ENCODE measurements around the gene BMERB1.
"Not testable (repeated sequence)": the region's sequence is repeated elsewhere in the genome, so short reads cannot be mapped to it uniquely, and the experiment has no call there.

The BMERB1 gene

DNA sequence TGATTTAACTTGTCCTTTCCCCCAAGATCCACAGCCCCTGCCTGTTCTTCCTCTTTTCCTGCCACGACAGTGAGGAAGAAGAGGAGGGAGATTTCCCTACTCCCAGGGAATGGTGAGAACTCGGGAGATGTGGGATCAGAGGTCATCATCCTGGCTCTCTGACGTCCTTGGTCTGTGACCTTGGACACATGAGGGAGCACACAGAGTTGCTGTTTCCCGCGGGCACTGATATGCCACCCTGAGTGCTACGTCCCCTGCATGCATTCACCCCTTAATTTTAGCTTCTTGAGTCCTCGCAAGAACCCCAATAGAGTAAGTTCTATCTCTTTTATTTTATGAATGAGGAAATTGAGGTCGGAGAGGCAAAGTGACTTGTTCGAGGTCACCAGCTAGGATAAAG, 85.4 kb downstream of the BMERB1 start:
- DNase-seq (ENCODE audit: extremely low read depth in 1 of 2, low read depth in 1 of 2): no peak

- no peak for DNase-seq (ENCODE audit: extremely low read depth in 1 of 2, low read depth in 1 of 2)
These were observed 87.0 kb downstream of the BMERB1 start for GRCh38 chr16:15521390-15521757.

DNA sequence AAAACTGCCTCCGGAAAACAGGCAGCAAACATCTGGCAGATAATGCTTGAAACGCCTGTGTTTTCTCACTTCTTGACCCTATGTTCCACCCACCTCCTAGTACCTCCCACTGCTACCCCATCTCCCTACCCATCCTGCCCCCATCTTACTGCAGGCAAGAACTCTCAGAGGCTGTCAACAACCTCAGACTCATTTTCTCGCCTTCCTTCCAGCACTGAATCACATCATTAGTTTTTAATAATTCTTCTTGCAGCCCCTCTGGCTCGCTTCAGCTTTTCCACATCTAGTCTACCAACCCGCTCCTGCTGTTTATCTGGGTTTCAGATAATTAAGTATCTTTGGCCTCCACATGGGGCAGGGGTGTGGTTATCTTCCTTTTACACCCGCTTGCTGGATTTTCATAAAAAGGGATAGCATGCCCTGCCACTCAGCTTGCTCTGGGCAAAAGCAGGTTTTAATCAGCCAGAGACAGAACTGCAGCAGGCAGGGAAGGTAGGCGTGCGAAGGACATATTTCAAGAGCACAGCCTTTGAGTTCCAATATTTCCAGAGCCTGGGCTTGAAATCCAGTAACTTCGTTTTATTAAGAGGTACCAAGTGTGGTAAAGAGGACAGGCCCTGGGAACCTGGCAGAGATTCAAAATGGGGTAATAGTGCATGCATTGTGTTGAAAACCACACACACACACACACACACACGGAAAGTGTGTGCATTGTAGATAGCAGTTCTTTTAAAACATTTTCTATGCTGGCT, 87.5 kb downstream of the BMERB1 start:
- DNase-seq (ENCODE audit: extremely low read depth in 1 of 2, low read depth in 1 of 2): no peak

DNA sequence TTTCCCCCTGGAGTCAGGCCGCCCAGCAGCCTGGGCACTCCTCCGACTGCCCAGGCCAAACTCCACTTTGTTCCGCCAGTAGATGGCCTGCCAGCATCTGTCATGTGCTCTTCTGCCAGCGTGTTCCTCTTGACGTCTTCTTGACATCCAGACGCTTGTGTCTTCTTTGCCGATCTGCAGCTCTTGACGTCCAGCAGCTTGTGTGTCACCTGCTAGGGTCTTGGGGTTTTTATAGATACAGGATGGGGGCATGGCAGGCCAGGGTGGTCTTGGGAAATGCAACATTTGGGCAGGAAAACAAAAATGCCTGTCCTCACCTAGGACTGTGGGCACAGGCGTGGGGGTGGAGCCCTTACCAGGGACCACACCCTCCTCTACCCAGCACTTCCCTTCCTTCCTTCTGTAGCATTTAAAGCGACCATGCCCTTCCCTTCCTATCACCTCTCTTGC, 88.7 kb downstream of the BMERB1 start:
- no peak for DNase-seq (ENCODE audit: extremely low read depth in 1 of 2, low read depth in 1 of 2)

DNA sequence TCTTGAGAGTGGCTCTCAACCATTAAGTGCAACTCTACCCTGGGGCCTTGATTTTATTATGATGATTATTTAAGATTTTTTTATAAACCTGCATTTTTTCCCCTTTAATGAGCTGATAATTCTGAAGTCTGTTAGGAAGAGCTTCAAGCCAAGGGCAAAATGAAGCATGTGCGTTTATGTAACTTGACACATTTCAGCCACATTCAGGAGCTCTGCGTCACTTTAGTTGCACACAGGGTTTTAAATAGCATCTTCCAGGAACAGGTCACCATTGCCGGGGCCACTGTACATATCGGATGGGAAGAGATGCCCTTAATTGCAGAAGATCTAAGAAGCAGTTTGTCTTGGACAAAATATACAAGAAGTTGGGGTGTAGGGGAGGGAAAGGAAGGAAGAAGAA, 89.6 kb downstream of the BMERB1 start:
- DNase-seq (ENCODE audit: extremely low read depth in 1 of 2, low read depth in 1 of 2): no peak

DNA sequence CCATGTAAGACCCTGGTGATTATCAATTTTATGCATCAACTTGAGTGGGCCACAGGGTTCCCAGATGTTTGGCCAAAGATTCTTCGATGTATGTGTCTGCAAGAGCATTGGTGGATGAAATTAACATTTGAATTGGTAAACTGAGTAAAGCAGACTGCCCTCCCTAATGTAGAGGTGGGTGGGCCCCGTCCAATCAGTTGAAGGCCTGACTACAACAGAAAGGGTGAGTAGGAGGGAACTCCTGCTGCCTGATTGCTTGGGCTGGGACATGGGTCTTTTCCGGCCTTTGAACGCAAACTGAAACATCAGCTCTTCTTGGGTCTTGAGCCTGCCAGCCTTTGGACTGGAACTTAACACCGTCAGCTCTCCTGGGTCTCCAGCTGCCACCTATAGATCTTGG, 90.6 kb downstream of the BMERB1 start:
- DNase-seq (ENCODE audit: extremely low read depth in 1 of 2, low read depth in 1 of 2): no peak

DNA sequence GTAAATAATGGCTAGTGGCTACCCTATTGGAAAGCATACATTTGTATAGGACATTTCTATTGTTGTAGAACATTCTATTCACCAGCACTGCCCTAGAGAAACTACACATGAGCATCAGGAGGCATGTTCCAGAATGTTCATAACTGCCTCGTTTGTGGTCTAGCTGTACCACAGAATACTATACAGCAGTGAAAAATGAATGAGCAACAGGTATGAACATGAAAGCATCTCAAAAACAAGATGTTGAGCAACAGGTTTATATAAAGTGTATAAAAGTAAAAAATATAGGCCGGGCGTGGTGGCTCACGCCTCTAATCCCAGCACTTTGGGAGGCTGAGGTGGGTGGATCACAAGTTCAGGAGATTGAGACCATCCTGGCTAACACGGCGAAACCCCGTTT, 91.7 kb downstream of the BMERB1 start:
- DNase-seq (ENCODE audit: extremely low read depth in 1 of 2, low read depth in 1 of 2): no peak

GRCh38 chr16:15526731-15527130, 92.3 kb downstream of the BMERB1 start:
- no peak for DNase-seq (ENCODE audit: extremely low read depth in 1 of 2, low read depth in 1 of 2)

- DNase-seq (ENCODE audit: extremely low read depth in 1 of 2, low read depth in 1 of 2): no peak
These were observed 95.3 kb downstream of the BMERB1 start for GRCh38 chr16:15529673-15530072.

GRCh38 chr16:15530085-15530484, 95.7 kb downstream of the BMERB1 start:
- DNase-seq (ENCODE audit: extremely low read depth in 1 of 2, low read depth in 1 of 2): no peak

DNA sequence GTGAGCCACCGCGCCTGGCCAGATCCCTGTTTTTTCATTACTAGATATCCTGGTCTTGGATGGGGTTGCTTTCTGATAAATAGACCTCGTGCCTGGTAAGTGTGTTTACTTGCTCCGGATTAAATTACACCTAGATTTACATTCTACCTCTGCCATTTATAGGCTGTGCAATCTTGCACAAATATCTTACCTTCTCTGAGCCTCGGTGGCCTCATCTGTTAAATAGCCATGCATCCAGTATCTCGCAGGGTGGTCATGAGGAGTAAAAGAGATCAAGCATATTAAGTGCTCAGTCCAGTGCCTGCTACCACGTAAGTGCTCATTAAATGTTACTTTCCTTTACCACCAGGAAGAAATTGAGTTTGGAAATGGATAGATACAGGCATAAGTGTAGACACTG, 98.4 kb downstream of the BMERB1 start:
- DNase-seq (ENCODE audit: extremely low read depth in 1 of 2, low read depth in 1 of 2): no peak

DNA sequence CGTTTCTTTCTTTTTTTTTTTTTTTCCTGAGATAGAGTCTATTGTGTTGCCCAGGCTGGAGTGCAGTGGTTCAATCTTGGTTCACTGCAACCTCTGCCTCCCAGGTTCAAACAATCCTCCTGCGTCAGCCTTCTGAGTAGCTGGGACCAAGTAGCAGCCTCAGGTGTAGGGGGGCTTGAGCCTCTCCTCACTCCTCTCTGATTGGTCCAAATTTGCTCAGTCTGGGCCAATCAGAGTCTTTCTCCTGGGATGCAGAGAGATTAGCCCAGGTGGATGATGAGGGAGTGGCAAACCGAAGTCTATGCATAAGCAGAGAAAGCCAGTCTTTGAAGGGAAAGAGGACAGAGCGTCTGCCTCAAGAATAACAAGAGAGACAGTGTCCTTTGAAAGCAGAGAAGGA, 99.0 kb downstream of the BMERB1 start:
- DNase-seq (ENCODE audit: extremely low read depth in 1 of 2, low read depth in 1 of 2): no peak

- no peak for DNase-seq (ENCODE audit: extremely low read depth in 1 of 2, low read depth in 1 of 2)
These were observed 101.4 kb downstream of the BMERB1 start for GRCh38 chr16:15535772-15536171.

GRCh38 chr16:15536843-15537242, 102.5 kb downstream of the BMERB1 start:
- DNase-seq (ENCODE audit: extremely low read depth in 1 of 2, low read depth in 1 of 2): no peak

DNA sequence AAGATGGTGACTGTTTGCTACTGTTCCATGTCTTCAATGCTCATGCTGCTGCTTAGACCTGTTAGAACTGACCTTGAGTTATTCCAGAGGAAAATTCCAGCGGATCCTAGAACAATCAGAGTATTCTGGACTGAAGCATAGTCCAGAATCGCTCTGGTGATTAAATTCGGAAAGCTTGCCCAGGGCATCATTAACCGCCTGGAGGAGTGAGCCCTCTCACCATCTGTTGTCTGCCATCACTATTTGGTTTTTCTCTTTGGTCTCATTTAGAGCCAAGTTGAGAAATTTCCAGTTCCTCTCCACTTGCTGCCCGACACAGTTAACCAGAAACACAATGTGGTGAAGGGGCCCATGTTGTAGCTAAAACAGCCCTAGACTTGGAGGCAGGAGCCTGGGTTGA, 104.1 kb downstream of the BMERB1 start:
- DNase-seq (ENCODE audit: extremely low read depth in 1 of 2, low read depth in 1 of 2): no peak

- no peak for DNase-seq (ENCODE audit: extremely low read depth in 1 of 2, low read depth in 1 of 2)
These were observed 104.8 kb downstream of the BMERB1 start for GRCh38 chr16:15539197-15539596.

GRCh38 chr16:15542261-15542660, 107.9 kb downstream of the BMERB1 start:
- no peak for DNase-seq (ENCODE audit: extremely low read depth in 1 of 2, low read depth in 1 of 2)

DNA sequence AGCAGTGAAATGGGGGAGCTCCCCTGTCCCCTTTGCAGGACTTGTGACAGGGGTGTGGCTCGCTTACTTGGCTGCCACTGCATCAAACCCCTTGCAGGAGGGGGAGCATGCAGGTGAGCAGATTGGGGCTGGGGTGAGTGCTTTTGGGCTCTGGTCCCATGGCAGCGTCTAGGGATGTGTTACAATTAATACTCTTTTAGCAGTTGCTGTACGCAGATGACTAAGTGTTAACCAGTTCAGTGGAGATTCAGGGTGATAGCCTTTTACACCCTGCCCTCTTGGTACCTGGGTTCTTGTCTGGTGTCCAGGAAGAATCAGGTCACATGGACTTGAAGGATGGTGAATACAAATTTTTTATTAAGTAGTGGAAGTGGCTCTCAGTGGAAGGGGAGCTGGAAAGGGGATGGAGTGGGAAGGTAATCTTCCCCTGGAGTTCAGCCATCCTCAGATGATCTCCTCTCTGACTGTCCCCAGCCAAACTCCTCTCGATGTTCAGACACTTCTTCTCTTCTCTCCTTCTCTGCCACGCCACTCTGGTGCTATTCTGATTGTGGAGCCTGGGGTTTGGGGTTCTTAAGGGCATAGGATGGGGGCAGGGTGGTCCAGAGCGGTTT, 108.5 kb downstream of the BMERB1 start:
- DNase-seq (ENCODE audit: extremely low read depth in 1 of 2, low read depth in 1 of 2): no peak

DNA sequence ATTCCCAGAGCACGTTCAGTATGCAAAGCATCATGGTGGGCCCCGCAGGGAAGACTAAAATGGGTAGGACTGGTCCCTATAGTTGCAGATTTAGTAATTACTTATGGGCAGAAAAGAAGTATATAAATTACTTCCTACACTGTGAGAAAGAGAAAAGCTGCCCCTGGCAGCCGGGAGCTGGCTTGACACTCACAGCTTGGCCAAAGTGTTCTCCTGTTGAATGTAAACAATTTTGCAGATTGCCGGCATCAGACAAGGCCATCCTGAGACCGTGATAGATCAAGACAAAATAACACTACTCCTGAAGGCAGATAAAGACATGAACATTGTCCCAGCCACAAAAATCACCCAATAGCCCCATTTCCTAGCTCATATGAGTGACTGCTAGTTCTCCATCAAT, 110.0 kb downstream of the BMERB1 start:
- DNase-seq (ENCODE audit: extremely low read depth in 1 of 2, low read depth in 1 of 2): no peak

DNA sequence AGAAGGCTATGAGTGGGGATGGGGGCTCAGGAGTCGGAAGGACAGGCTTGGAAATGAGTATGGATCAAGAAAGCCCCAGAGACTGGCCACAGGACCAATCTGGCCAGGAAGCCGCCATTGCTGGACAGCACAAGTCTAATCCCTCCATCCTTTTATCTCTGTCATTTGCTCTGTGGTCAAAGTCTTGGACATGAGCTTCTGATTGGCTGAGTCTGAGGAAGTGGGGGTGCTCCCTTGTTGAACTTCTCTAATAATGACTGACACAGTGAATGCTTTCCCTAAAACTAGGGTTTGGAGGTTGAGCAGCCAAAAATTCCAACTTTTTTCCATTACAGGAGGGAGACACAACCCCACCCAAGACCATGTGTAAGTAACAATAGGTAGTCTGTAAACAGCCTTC, 111.2 kb downstream of the BMERB1 start:
- DNase-seq (ENCODE audit: extremely low read depth in 1 of 2, low read depth in 1 of 2): no peak

- not testable (repeated sequence) for DNase-seq (ENCODE audit: extremely low read depth in 1 of 2, low read depth in 1 of 2)
These were observed 112.8 kb downstream of the BMERB1 start for GRCh38 chr16:15547072-15547767.

DNA sequence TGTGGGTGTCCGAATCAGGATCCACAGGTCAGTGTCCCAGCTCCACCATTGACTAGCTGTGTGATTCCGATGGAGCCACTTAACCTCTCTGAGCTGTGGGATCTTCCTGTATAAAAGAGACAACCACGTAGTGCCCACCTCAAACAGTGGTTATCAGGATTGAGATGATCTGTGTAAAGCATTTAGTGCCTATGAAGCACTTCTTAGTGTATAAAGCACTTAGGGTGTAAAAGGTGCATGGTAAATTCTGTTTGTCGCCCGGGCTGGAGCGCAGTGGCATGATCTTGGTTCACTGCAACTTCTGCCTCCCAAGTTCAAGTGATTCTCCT, 113.3 kb downstream of the BMERB1 start:
- DNase-seq (ENCODE audit: extremely low read depth in 1 of 2, low read depth in 1 of 2): no peak
